Measurements from ENCODE around the gene TMEM125. TPM values are rescaled to one million over a fixed set of nuclear protein-coding genes. Genes with fewer than 3 reads are reported as not detected.

TMEM125 gene
- total RNA-seq, 1 experiment from 2014 or later: 3.1 TPM

GRCh38 chr1:43288785-43289706 lies 19.3 kb downstream of the TMEM125 start:
- no peak overlapping the region for H3K27ac Mint-ChIP-seq (ENCODE audit: low read depth, unreplicated experiment)
- ChIA-PET POLR2A (no interaction called here), CTCF (interaction anchor here (0.6 to 0.7 kb wide), 3 partner anchors 55 to 218 kb away, joined by 3 read pairs; no protein-coding TSS in a partner anchor)
- no TSS peak for BruUV-seq (replicated peaks)
- H3K27me3 Mint-ChIP-seq (ENCODE audit: insufficient read depth, unreplicated experiment): no peaks in the 10 kb centered on the region
- no peaks in the 10 kb centered on the region for H3K36me3 Mint-ChIP-seq (ENCODE audit: insufficient read depth, unreplicated experiment)
- intact Hi-C loops (cut with micrococcal nuclease): no loop called here
- H3K9me3 Mint-ChIP-seq (ENCODE audit: unreplicated experiment): no peaks in the 10 kb centered on the region
- no peak for TF ChIP-seq CTCF (IDR thresholded peaks at IDR 0.05; ENCODE audit: unreplicated experiment)
- DNase-seq (ENCODE audit: unreplicated experiment): no peak
- H3K4me1 Mint-ChIP-seq (ENCODE audit: insufficient read depth, unreplicated experiment): peaks cover 5% of the 10 kb centered on the region
- no peak overlapping the region for H3K4me3 Mint-ChIP-seq (ENCODE audit: unreplicated experiment)

- no TSS peak for BruUV-seq (replicated peaks)
- no peaks in the 10 kb centered on the region for H3K4me1 Mint-ChIP-seq (ENCODE audit: insufficient read depth, unreplicated experiment)
Measured at GRCh38 chr1:43292216-43292615, 22.4 kb downstream of the TMEM125 start.

DNA sequence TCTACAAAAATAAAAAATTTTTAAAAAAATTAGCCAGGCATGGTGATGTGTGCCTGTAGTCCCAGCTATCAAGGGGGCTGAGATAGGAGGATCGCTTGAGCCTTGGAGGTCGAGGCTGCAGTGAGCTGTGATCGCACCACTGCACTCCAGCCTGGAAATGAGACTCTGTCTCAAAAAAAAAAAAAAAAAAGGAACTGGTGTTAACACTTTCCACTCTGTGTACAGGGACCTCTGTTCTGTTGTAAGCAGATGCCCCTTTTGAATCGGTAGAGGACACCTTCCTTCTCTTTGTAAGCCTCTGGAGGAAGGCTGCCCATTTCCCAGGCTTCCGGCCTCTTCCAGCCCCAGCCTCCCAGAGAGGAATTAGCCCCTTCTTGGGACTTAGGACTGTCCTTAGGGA lies 22.9 kb downstream of the TMEM125 start:
- Mint-ChIP-seq H3K4me1 (ENCODE audit: insufficient read depth, unreplicated experiment) (no peaks in the 10 kb centered on the region), H3K27ac (ENCODE audit: low read depth, unreplicated experiment) (no peak overlapping the region), H3K4me3 (ENCODE audit: unreplicated experiment) (no peak overlapping the region), H3K27me3 (ENCODE audit: insufficient read depth, unreplicated experiment) (no peaks in the 10 kb centered on the region), H3K36me3 (ENCODE audit: insufficient read depth, unreplicated experiment) (no peaks in the 10 kb centered on the region), H3K9me3 (ENCODE audit: unreplicated experiment) (no peaks in the 10 kb centered on the region)
- no peak for DNase-seq (ENCODE audit: unreplicated experiment)
- CTCF ChIA-PET: interaction anchor here (1.3 to 3.8 kb wide), 2 partner anchors 7 to 12 kb away, joined by 5 to 24 read pairs; partner anchors contain the start of gene C1orf210
- intact Hi-C loops (cut with micrococcal nuclease): no loop called here
- POLR2A ChIA-PET: interaction anchor here (0.8 kb wide), 1 partner anchor 66 kb away, joined by 3 read pairs; the partner anchor contains the start of gene CDC20
- TF ChIP-seq CTCF (IDR thresholded peaks at IDR 0.05; ENCODE audit: unreplicated experiment): no peak
- BruUV-seq (replicated peaks): no TSS peak

More at GRCh38 chr1:43292216-43292615, 22.4 kb downstream of the TMEM125 start:
- ChIA-PET CTCF (interaction anchor here (1.3 kb wide), 1 partner anchor 12 kb away, joined by 5 read pairs; no protein-coding TSS in a partner anchor), POLR2A (interaction anchor here (0.8 to 1.1 kb wide), 2 partner anchors 11 to 67 kb away, joined by 3 read pairs; partner anchors contain the start of gene CDC20)
- no peaks in the 10 kb centered on the region for H3K9me3 Mint-ChIP-seq (ENCODE audit: unreplicated experiment)
- intact Hi-C loops (cut with micrococcal nuclease): no loop called here
- H3K27me3 Mint-ChIP-seq (ENCODE audit: insufficient read depth, unreplicated experiment): no peaks in the 10 kb centered on the region
- no peak for TF ChIP-seq CTCF (IDR thresholded peaks at IDR 0.05; ENCODE audit: unreplicated experiment)
- no peak overlapping the region for H3K4me3 Mint-ChIP-seq (ENCODE audit: unreplicated experiment)
- H3K36me3 Mint-ChIP-seq (ENCODE audit: insufficient read depth, unreplicated experiment): no peaks in the 10 kb centered on the region
- no peak overlapping the region for H3K27ac Mint-ChIP-seq (ENCODE audit: low read depth, unreplicated experiment)
- no peak for DNase-seq (ENCODE audit: unreplicated experiment)

DNA sequence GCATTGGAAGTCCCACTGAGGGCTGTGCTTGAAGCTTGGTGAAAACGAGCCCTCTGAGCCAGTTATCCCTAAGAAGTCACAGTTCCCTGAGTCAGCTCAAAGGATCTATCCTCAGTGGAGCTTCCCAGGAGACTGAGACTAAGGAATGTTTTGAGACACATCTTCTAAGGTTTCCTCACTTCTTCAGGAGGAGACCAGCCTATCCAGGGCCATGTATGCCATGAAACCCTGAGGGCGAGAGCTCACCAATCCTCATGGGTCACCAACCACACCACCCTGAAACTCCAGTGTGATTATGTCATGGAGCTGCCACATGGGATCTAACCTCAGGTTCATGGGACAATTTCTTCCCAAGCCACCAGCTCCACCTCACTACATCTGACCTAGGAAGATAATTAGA lies 23.4 kb downstream of the TMEM125 start:
- BruUV-seq (replicated peaks): no TSS peak
- no peak for TF ChIP-seq CTCF (IDR thresholded peaks at IDR 0.05; ENCODE audit: unreplicated experiment)
- Mint-ChIP-seq H3K4me3 (ENCODE audit: unreplicated experiment) (no peak overlapping the region), H3K27me3 (ENCODE audit: insufficient read depth, unreplicated experiment) (no peaks in the 10 kb centered on the region), H3K36me3 (ENCODE audit: insufficient read depth, unreplicated experiment) (no peaks in the 10 kb centered on the region), H3K27ac (ENCODE audit: low read depth, unreplicated experiment) (no peak overlapping the region), H3K4me1 (ENCODE audit: insufficient read depth, unreplicated experiment) (no peaks in the 10 kb centered on the region), H3K9me3 (ENCODE audit: unreplicated experiment) (no peaks in the 10 kb centered on the region)
- ChIA-PET POLR2A (interaction anchor here (1.5 kb wide), 1 partner anchor 55 kb away, joined by 5 read pairs; no protein-coding TSS in a partner anchor), CTCF (interaction anchor here (1.3 to 3.8 kb wide), 2 partner anchors 8 to 13 kb away, joined by 5 to 24 read pairs; partner anchors contain the start of gene C1orf210)
- no peak for DNase-seq (ENCODE audit: unreplicated experiment)
- intact Hi-C loops (cut with micrococcal nuclease): no loop called here

Data from MCF 10A (cell line).